Adrenal gland (tissue), 5 donors: Measurements from ENCODE around the gene AMBP.

ENCODE experiments used
- POLR2A ChIP-seq, 2 donors: fragments of 450-650 bp; IDR thresholded peaks; one replicate each; pipeline ENCODE4 v1.6.1; 2017; ENCODE audit warnings: antibody characterized with exemption in 2 of 2, mild to moderate bottlenecking in 2 of 2, moderate library complexity in 1 of 2
- TF ChIP-seq, protein P1 (sequence below), 6 experiments: fragments of 450-650 bp in 4 of 6; fragments of 200-600 bp in 2 of 6; sonication (generic) in 1 of 6; IDR thresholded peaks; 1 replicate in 5 of 6; 2 replicates in 1 of 6; pipeline versions ENCODE4 v1.5.1 to v1.8.0; 2016 to 2021; ENCODE audit warnings: antibody characterized with exemption in 6 of 6, mild to moderate bottlenecking in 2 of 6, moderate library complexity in 1 of 6
- donor health status: DM: no; HTN: no; CAD: no.

DNA sequence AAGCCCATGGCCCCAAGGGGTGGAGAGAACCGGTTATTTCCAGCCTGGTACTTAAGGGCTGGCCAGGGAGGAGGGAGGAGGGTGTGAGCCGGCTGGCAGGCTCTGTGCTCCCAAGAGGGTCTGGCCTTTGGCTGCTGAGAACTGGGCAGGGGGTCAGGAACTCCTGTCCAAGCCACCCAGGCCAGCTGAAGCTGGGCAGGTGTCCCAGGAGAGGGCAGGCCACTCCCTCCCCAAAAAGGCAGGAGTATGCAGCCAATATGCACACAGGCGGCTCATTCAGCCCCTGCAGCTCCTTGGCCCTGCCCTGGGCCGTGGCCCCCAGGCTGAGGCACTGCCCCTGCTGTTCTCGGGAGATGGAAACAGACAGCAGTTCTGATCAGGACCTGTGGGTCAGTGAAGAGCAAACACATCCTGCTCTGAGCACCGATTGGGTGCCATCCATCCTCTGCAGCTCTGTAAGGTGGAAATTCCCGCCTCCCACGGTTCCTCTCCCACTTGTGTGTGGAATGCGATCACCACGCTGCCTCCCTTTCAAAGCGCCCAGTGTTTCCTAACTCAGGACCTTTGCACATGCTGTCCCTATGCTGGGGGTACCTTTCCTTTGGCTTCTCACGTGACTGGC lies 38.1 kb upstream of the AMBP start:
- TF ChIP-seq POLR2A (IDR thresholded peaks at IDR 0.05): no peak
- TF ChIP-seq, protein P1, sequence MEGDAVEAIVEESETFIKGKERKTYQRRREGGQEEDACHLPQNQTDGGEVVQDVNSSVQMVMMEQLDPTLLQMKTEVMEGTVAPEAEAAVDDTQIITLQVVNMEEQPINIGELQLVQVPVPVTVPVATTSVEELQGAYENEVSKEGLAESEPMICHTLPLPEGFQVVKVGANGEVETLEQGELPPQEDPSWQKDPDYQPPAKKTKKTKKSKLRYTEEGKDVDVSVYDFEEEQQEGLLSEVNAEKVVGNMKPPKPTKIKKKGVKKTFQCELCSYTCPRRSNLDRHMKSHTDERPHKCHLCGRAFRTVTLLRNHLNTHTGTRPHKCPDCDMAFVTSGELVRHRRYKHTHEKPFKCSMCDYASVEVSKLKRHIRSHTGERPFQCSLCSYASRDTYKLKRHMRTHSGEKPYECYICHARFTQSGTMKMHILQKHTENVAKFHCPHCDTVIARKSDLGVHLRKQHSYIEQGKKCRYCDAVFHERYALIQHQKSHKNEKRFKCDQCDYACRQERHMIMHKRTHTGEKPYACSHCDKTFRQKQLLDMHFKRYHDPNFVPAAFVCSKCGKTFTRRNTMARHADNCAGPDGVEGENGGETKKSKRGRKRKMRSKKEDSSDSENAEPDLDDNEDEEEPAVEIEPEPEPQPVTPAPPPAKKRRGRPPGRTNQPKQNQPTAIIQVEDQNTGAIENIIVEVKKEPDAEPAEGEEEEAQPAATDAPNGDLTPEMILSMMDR (IDR thresholded peaks at IDR 0.05): no peak
